ENCODE data around the gene ITGA2B.

ITGA2B gene

DNA sequence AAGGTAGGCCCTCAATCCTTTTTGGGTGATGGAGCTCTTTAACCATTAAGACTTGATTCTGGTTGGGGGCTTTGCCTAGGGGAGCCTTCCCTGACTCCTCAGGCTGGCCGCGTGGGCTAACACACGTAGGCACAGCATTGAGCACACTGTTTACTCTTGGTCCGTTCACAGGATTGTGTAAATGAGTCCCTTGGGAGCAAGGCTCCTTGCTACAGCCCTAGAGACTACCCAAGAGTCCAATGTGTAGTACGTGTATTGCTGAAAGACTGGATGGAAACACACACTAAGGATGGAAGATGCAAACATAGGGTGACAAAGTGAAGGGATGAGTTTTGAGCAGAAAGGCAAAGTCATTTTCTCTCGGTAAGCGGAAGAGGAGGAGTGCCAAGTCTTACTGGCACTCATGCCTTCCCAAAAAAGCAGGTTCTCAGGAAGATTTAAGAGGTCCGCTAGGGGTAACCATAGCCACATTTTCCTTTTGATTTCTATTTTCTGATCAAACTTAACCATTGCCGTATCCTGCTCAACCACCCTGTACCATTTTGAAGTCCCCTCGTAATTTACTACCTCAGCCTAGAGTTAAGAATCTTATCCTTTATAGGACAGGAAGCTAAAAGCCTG is 911 bp upstream of the ITGA2B start:
- no peak for DNase-seq

DNA sequence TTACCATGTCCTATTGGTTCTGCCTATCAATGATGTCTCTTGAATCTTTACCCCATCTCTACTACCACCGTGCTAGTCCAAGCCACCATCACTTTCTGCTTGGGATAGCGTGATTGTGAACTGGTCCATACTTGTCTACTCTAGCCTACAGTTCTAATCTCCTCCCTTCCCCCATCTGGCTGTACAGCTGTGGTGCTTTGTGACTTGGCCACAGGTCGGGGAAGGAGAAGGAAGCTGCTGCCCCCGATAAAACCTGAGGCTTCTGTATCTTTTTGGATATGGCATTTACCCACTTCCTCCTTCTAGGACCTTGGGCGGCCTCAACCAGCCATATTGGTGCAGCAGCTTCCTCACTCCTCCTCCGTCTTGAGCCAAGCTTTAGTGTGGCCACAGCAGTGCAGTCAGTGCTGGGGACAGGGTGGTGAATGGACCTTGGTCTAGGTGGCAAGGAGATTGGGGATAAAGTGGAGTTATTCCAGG is 314 bp upstream of the ITGA2B start:
- no peak for DNase-seq

DNA sequence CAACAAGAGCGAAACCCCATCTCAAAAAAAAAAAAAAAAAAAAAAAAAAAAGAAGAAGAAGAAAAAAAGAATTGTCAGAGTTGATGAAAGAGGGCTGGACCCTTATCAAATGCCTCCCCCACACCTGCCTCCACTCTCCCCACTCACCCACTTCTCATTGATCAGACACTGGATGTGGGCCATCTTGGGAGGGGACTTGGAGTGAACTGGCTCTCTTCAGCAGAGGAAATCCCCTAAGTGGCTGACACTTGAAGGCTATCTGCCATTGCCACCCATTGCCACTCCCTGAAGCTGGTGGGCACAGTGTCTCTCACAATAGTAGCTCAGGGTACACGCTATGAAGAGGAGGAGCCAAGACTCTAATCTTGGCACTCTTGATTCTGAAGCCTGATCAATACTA is 1.6 kb downstream of the ITGA2B start:
- no peak for DNase-seq

DNA sequence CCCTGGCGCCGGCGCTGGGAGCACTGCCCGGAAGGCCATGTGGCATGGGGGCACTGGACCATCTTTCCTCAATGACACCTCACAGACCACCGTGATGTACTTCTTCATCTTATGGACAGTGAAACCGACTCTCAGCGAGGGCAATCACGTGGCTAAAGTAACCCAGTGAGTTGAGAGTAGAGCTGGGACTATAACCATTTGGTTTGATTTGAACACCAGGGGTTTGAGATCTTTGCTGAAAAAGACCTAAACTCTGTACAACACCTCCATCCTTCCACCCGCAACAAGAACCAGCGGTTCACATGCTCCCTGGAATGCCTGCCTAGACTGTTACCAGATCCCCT is 3.3 kb downstream of the ITGA2B start:
- DNase-seq, result no peak

DNA sequence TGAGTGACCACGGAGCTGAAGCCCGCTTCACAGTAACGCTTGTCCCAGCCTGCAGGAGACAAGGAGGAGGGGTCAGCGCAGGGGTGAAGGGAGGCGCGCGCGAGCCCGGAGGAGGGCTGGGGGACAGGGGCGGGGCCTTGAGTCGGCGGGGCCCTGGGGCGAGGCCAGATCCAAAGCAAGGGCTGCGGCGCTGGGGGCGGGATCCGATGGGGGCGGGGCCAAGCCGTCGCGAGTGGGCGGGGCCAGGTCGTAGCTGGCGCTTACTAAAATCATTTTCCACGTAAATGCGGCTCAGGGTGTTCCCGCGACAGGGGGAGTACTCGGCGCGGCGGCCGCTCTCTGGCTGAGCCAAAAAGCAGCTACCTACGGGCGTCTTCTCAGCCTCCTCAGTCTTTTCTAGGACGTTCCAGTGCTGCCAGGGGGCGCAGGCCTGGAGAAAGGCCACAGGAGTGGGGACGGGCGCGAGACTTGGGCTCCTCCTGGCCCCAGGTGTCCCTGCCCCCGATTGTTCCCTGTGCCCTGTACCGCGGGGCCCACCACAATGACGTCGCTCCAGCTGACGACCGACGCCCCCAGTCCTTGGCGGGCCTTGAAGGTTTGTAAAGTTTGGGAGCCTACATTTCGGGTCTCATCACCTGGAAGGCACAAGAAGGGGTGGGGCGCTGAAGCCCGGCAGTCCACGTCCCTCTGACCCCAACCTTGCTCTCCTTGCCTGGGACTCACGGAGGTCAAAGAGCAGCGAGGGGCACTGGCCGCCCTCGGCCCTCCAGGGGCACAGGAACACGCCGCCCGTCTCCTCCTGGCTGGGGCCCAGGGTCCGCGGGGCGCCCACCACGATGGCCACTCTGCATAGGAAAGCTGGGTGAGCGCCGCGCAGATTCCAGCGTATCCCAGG is 3.9 kb downstream of the ITGA2B start:
- peak; percentile 90 for DNase-seq

DNA sequence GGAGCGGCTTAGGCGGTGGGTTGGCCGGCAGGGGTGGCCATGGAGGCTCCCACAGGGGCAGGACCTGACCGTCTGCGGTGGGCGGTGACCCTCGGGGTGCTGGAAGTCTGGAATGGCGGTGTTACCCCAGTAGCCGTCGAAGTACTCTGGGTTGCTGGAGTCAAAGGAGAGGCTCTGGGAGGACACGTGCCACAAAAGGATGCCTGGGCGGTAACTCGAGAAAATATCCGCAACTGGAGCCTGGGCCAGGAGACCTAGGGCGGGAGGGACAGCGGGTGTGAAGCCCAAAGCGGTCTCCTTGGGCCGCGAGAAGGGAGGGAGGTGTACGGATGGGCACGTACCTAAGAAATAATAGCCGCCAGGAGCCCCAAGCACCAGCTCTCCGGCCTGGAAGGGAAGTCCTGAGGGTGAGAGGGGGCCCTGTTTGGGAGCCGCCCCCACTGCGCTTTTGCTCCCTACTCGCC is 4.6 kb downstream of the ITGA2B start:
- DNase-seq, result no peak

DNA sequence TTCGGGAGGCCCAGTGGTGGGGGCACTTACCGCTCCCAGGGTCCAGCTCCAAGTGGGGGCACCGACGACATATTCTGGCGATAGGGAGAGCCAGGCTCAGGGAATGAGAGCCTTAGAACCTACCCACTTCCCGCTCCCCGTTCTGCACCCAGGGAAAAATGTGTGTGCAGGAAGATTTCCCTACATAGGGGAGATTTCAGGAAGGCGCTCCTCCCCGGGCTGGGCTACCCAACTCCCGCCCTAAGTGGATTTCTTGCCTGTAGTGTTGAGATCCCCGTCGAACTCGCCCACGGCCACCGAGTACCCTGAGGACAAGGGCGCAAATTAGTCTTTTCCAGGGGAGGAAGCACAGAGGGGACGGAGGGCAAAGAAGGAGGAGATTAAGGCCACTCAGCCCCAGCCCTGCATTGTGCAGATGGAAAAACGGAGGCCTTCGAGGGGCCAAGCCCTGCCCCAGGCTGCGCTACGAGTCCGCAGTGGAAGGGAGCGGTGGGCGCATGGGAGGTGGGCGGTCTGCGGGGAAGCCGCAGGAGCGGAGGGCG is 5.1 kb downstream of the ITGA2B start:
- no peak for DNase-seq

DNA sequence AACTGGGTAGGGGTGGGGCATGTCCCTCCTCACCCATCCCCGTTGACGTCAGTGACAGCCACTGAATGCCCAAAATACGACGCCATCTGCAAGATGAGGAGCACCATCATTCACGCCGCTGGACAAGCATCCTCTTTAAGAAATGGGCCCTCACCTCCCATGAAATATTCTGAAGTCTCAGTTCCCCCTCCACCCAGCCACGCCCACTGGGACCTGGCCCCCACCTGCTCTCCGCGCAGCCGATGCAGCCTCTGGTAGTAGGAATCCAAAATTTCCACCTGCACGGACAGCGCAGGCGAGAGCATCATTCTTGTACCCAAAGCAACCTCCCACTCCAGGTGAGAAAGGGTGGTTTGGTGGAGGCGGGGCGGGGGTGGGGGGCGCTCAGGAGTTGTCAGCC is 5.6 kb downstream of the ITGA2B start:
- DNase-seq, result no peak

DNA sequence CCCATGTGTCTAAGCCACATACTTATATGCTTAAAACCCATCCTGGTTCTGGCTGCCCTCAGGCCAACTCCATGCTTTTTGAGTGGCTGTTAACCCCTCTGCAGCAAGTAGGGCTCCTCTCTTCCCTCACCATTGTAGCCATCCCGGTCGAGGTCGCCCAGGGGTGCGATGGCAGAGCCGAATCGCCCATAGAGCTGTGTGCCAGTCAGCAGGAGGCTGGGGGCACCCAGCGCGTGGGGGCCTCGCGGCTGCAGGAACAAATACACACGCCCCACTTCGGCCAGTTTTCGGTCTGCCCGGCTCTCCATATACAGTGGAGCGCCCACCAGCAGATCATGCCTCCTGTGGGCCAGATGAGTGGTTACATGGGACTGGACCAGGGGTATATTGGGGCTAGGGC is 6.1 kb downstream of the ITGA2B start:
- DNase-seq, result no peak

DNA sequence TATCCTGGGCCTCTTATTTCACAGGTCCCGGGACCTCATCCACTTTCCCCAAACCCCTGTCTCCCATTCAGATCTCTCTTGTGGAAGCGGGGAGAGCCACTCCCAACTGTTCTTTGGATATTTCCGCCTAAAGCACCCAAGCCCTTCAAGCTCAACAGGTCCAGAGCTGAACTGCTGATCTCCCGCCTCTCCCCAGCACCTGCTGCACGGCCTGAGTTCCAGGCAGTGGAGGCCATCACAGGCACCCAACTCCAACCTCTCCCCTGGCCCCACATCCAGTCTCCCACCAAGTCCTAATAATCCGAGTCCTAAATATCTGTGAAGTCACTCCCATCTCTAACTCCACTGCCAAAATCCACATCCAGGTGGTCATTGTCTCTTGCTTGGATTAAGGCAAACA is 6.5 kb downstream of the ITGA2B start:
- DNase-seq, result no peak

DNA sequence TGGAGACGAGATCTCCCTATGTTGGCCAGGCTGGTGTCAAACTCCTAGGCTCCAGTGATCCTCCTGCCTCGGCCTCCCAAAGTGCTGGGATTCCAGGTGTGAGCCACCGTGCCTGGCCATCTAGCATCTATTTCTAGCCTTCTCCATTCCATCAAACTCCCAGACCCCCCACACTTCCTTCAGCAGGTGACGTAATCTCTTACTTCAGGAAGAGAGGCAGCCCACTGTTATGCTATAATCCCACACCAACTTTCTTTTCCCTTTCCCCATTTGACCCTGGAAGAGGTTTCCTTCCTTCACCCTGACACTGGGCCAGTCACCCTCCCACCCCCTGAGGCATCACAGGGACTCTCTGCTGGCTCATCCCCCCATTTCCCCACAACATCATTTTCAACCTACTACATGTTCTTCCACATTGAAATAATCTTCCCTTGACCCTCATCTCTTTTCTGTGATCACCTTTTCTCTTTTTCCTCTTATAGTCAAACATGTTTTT is 7.6 kb downstream of the ITGA2B start:
- DNase-seq, result no peak

DNA sequence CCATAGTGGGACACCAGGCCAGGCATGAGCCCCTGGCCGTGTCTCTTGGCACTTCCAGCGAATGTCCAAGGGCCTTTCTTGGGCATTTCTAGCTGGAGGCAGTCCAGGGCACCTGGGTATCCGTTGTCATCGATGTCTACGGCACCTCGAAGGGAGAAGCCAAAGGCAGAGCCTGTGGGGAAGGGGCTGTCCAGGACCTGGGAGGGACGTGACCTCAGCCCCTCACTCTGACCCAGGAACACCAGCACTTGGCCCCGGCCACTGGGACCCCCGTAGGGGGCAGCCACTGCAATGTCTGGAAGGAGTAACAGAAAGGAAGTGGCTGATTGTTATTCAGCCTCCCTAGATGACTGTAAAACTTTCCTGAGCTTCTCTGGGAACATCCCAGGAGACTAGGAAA is 8.7 kb downstream of the ITGA2B start:
- DNase-seq, result no peak

DNA sequence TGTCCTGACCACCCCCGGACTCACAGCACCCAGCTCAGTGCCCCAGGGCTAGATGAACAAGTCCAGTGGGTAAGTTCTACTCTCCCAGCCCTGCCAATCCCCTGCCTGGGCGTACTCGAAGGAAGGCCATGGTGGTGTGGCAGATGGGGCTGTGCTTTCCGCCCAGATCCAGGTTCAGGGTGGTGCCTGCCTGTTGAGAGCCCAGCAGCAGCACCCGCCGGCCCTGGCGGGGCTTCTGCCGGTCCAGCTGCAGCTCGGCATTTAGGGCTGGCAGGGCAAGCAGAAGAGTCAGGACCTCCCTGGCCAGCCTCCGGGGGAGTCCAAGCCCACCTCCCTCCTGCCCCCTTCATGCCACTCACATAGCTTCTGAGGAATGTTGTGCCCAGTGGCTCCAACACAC is 9.6 kb downstream of the ITGA2B start:
- DNase-seq, result no peak

DNA sequence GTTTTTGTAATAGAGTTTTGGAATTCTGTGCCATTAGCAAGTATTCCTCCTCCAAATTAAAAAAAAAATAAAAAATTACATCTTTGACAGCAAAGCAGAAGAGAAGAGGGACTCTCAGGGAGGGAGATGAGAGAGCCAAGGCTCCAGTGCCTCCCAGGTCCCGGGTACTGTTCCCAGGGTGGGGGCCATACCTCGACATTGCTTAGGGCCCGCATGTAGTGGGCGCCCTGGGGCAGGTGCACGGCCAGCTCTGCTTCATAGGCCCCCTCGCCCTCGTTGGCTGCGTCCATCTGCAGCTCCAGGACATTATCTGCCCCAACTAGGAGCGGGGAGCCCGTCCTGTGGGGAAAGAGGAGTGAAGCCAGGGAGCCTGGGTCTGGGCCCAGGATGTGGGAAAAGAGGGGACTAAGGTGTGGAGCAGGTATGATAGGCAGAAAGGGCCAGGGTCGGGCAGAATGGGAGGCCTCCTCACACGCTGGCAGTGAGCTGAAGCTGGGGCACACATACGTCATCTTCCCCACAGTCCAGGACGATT is 11.2 kb downstream of the ITGA2B start:
- DNase-seq, result no peak

DNA sequence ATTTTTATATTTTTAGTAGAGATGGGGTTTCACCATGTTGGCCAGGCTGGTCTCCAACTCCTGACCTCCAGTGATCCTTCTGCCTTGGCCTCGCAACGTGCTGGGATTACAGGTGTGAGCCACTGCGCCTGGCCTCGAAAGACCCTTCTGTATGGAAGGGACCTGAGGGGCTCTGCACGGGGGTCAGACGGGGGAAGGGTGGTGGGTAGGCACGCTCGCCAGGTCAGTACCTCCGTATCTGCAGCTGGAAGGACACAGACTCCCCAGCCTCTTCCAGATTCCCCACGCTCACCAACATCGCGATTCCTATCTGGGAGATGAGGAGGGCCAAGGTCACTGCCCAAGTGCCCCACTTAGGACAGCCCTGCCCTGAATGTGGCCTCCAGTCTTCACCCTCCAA is 12.7 kb downstream of the ITGA2B start:
- DNase-seq, result no peak

DNA sequence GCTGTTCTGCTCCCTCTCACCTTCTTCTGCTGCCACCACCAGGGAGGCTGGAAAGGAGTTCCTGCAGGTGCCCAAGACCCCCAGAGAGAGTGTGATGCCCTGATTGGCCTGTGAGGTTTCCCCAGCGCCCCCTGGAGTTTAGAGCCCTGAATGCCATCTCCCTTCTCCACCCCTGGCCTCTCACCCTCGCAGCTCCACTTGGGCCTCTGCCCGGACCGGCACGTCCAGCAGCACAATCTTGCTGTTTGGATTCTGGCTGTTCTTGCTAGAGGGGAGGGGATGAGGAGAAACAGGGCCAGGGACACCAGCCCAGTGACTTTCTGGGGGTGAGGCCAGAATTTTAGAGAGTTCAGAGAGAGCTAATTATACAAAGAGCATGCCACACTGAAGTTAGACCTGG is 13.3 kb downstream of the ITGA2B start:
- DNase-seq, result peak; percentile 40

DNA sequence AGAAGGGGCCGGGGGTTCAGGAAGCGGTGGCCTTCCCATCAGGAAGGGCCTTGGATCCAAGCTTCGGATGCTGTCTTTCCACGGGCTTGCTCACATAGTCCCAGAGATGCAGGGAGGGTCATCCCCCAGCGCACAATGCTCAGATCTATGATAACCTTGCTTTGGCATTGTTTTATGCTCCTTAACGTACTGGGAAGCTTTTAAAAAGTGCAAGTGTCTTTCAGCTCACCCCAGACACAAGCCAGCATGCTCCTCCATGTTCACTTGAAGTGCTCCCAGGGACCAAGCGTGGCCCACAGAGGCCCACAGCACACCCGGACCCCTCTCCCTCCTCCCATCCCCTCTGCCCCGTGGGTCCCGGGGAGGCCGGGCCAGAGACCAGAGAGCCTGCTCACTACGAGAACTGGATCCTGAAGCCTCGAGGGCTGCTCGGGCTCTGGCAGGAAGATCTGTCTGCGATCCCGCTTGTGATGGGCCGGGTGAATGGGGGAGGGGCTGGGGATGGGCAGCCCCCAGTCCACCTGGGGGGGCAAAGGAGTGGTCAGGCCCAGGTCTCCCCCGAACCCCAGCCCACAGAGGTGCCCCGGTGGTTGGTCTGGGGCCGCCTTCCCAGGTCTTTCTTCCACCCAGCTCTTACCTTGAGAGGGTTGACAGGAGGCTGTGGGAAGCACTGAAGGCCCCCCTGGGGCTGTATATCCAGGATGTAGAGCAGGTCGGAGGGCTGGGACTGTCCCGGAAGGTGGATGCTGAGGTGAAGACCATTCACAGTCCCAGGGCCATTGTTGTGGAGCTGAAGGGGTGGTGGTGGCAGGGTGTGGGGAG is 14.0 kb downstream of the ITGA2B start:
- no peak for DNase-seq

DNA sequence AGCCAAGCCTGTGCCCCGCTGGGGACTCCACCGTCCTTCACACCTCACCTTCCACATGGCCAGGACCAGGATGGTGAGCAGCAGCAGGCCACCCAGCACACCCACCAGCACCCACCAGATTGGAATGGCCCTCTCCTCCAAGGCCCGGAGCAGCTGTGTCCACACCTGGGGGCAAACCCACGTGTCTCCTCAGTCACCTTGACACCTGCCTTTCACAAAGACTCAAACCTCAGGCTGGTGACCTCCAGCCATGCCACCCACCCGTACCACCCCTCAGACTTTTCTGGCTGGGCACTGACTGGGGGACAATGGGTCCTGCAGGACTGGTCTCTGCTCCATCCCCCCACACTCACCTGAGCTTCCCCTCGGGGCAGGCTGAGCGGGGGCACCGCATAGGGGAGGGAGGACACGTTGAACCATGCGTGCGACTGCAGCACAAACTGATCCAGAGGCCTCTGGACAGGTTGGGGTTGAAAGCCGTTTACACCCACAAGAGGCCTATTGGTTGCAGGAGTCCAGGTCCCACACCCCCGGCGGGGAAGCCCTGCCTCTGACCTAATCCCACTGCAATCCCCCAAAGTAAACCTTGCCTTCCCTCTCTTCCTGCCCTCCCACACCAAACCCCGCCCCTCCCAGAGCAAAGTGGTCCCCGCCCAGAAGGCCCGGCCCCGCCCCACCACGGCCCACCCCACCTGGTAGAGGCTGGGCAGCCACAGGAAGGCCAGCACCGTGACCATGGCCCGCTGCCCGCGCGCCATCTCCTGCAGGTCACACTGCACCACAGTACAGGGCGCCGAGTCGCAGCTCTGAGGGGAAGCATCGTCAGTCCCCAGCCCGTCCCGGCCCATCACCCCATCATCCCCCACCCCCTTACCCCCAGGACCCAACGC is 14.9 kb downstream of the ITGA2B start:
- DNase-seq, result no peak

DNA sequence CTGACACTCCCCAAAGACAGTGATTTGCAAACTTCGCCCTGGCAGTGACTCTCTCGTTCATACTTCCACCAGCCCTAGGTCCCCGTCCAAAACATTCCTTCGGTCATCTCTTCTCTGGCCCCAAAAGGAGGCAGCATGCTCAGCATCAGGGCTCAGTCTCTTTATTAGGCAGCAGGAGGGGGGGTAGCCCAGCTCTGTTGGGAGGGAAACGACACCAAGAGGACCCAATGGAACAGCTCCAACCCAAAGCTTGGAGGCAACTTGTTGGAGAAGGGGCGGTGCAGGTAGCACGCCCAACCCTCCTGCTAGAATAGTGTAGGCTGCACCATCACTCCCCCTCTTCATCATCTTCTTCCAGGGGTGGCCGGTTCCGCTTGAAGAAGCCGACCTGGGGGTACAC is 17.4 kb downstream of the ITGA2B start:
- DNase-seq, result no peak

DNA sequence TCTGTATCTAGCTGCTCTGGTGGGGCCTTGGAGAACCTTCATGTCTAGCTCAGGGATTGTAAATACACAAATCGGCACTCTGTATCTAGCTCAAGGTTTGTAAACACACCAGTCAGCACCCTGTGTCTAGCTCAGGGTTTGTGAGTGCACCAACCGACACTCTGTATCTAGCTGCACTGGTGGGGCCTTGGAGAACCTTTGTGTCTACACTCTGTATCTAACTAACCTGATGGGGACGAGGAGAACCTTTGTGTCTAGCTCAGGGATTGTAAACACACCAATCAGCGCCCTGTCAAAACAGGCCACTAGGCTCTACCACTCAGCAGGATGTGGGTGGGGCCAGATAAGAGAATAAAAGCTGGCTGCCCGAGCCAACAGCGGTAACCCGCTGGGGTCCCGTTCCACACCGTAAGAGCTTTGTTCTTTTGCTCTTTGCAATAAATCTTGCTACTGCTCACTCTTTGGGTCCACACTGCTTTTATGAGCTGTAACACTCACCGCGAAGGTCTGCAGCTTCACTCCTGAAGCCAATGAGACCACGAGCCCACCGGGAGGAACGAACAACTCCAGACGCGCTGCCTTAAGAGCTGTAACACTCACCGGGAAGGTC is 19.9 kb downstream of the ITGA2B start:
- peak; percentile 27 for DNase-seq
